ENCODE results near the gene CCDC92. TPM values are rescaled to one million over a fixed set of nuclear protein-coding genes. Genes with fewer than 3 reads are reported as not detected.

The CCDC92 gene
- total RNA-seq, 1 experiment from 2014 or later: 16.8 TPM

DNA sequence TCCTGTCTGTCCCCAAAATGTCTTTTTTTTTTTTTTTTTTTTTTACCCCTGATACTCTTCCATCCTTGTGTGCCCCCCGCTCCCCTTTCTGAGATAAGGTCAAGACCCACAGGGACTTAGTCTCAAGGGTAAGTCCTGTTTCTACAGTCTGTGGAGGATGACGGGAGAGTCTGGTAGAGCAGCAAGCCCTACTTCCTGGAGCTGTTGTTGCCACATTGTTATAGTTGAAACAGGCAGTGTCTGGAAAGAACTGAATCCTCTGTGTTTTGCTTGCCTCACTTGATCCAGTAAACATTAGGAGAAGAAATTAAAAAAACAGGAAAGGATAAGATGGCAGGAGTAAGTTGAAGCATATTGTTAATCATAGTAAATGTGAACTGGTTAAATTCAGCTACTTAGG lies 45.9 kb upstream of the CCDC92 start:
- DNase-seq: no peak
- no peaks in the 10 kb centered on the region for H3K27me3 Mint-ChIP-seq (ENCODE audit: insufficient read depth, unreplicated experiment)
- no peaks in the 10 kb centered on the region for H3K9me3 Mint-ChIP-seq (ENCODE audit: unreplicated experiment)
- H3K36me3 Mint-ChIP-seq (ENCODE audit: insufficient read depth, unreplicated experiment): peaks cover 19% of the 10 kb centered on the region
- H3K4me1 Mint-ChIP-seq (ENCODE audit: low read depth, unreplicated experiment): no peaks in the 10 kb centered on the region
- H3K27ac Mint-ChIP-seq (ENCODE audit: unreplicated experiment): no peak overlapping the region
- H3K4me3 Mint-ChIP-seq (ENCODE audit: unreplicated experiment): no peak overlapping the region
- ChIA-PET POLR2A (no interaction called here), CTCF (interaction anchor here (0.7 kb wide), 1 partner anchor 28 kb away, joined by 3 read pairs; no protein-coding TSS in a partner anchor)
- Histone ChIP-seq H3K27me3 (replicated peaks; ENCODE audit: control insufficient read depth, insufficient read depth, low read length) (no peaks in the 10 kb centered on the region), H3K4me1 (no peaks in the 10 kb centered on the region), H3K4me3 (ENCODE audit: low read depth, low read length) (no peak overlapping the region), H3K9me3 (no peaks in the 10 kb centered on the region), H3K36me3 (ENCODE audit: control insufficient read depth, insufficient read depth, low read length) (no peaks in the 10 kb centered on the region; the same call in 1 of the 2 replicates)
- intact Hi-C loops (cut with micrococcal nuclease; ENCODE audit: unreplicated experiment): no loop called here
- no TSS peak for BruUV-seq (replicated peaks)
- TF ChIP-seq, protein P1, sequence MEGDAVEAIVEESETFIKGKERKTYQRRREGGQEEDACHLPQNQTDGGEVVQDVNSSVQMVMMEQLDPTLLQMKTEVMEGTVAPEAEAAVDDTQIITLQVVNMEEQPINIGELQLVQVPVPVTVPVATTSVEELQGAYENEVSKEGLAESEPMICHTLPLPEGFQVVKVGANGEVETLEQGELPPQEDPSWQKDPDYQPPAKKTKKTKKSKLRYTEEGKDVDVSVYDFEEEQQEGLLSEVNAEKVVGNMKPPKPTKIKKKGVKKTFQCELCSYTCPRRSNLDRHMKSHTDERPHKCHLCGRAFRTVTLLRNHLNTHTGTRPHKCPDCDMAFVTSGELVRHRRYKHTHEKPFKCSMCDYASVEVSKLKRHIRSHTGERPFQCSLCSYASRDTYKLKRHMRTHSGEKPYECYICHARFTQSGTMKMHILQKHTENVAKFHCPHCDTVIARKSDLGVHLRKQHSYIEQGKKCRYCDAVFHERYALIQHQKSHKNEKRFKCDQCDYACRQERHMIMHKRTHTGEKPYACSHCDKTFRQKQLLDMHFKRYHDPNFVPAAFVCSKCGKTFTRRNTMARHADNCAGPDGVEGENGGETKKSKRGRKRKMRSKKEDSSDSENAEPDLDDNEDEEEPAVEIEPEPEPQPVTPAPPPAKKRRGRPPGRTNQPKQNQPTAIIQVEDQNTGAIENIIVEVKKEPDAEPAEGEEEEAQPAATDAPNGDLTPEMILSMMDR (IDR thresholded peaks at IDR 0.05; ENCODE audit: insufficient read depth in 1 of 2, low read depth in 1 of 2, low read length in 1 of 2, severe bottlenecking in 1 of 2, unreplicated experiment in 1 of 2): no peak

GRCh38 chr12:124017064-124017463 lies 44.4 kb upstream of the CCDC92 start:
- H3K27me3 ChIP-seq (replicated peaks; ENCODE audit: control insufficient read depth, insufficient read depth, low read length): no peaks in the 10 kb centered on the region
- Mint-ChIP-seq H3K4me3 (ENCODE audit: unreplicated experiment) (no peak overlapping the region), H3K36me3 (ENCODE audit: insufficient read depth, unreplicated experiment) (peaks cover 30% of the 10 kb centered on the region), H3K9me3 (ENCODE audit: unreplicated experiment) (no peaks in the 10 kb centered on the region), H3K27me3 (ENCODE audit: insufficient read depth, unreplicated experiment) (no peaks in the 10 kb centered on the region), H3K27ac (ENCODE audit: unreplicated experiment) (no peak overlapping the region), H3K4me1 (ENCODE audit: low read depth, unreplicated experiment) (no peaks in the 10 kb centered on the region)
- POLR2A ChIA-PET: no interaction called here
- intact Hi-C loops (cut with micrococcal nuclease; ENCODE audit: unreplicated experiment): no loop called here
- H3K4me1 ChIP-seq: no peaks in the 10 kb centered on the region
- CTCF ChIA-PET: interaction anchor here (0.5 to 1.0 kb wide), 2 partner anchors 15 to 755 kb away, joined by 3 to 7 read pairs; no protein-coding TSS in a partner anchor
- DNase-seq: no peak
- peaks cover 2% of the 10 kb centered on the region; the same call in 1 of the 2 replicates for H3K36me3 ChIP-seq (ENCODE audit: control insufficient read depth, insufficient read depth, low read length)
- TF ChIP-seq, protein P1 (IDR thresholded peaks at IDR 0.05; ENCODE audit: insufficient read depth in 1 of 2, low read depth in 1 of 2, low read length in 1 of 2, severe bottlenecking in 1 of 2, unreplicated experiment in 1 of 2): no peak
- BruUV-seq (replicated peaks): no TSS peak
- H3K9me3 ChIP-seq: no peaks in the 10 kb centered on the region
- H3K4me3 ChIP-seq (ENCODE audit: low read depth, low read length): no peak overlapping the region

DNA sequence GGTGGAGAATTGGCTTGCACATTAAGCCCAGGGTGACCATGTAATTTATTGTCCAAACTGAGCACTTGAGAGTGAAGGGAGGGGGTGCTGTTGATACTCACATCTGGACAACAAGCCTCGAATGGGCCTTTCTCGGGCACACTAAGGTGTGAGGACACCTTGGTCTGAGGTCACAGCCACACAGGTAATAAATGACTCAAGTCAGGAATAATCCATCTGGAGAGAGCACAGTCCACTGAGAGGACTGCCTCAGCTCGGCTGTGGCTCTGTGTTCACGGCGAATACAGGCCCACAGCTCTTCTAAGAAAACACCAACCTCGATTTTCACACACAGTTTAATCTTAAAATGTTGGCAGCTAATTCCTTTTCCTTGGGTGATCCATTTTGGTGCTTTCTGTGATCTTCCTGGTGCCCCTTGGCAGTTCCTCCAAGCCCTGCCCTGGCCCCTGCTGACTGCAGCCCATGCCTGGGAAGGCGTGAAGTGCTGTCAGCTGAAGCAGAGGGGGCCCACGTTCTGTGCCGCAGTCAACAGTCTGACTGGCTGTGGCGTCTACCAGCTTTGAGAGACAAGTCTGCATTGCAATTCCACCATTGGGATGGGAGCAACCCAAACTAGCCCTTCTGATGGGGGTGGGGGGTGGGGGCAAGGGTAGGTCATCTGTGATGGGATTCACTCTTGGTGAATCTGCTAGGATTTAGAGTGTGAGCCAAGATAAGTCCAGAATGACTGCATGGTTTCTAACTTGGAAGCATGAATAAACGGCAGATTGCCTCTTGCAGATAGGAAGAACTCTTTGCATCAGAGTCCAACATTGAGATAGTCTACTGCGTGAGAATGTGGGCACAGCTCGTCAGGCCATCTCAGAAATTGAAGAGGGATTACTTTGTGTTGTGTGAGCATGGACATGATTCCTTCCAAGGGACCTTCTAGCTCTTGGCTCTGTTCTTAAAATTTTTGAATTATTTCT lies 43.1 kb upstream of the CCDC92 start:
- H3K4me3 Mint-ChIP-seq (ENCODE audit: unreplicated experiment): no peak overlapping the region
- peaks cover 2% of the 10 kb centered on the region; the same call in 1 of the 2 replicates for H3K36me3 ChIP-seq (ENCODE audit: control insufficient read depth, insufficient read depth, low read length)
- no peak overlapping the region for H3K27ac Mint-ChIP-seq (ENCODE audit: unreplicated experiment)
- no peaks in the 10 kb centered on the region for H3K9me3 Mint-ChIP-seq (ENCODE audit: unreplicated experiment)
- no peaks in the 10 kb centered on the region for H3K27me3 ChIP-seq (replicated peaks; ENCODE audit: control insufficient read depth, insufficient read depth, low read length)
- H3K27me3 Mint-ChIP-seq (ENCODE audit: insufficient read depth, unreplicated experiment): no peaks in the 10 kb centered on the region
- no peak for DNase-seq
- peaks cover 39% of the 10 kb centered on the region for H3K36me3 Mint-ChIP-seq (ENCODE audit: insufficient read depth, unreplicated experiment)
- TF ChIP-seq, protein P1 (IDR thresholded peaks at IDR 0.05; ENCODE audit: insufficient read depth in 1 of 2, low read depth in 1 of 2, low read length in 1 of 2, severe bottlenecking in 1 of 2, unreplicated experiment in 1 of 2): no peak
- H3K4me1 ChIP-seq: no peaks in the 10 kb centered on the region
- intact Hi-C loops (cut with micrococcal nuclease; ENCODE audit: unreplicated experiment): no loop called here
- CTCF ChIA-PET: no interaction called here
- no peak overlapping the region for H3K4me3 ChIP-seq (ENCODE audit: low read depth, low read length)
- BruUV-seq (replicated peaks): no TSS peak
- POLR2A ChIA-PET: no interaction called here
- H3K4me1 Mint-ChIP-seq (ENCODE audit: low read depth, unreplicated experiment): no peaks in the 10 kb centered on the region
- H3K9me3 ChIP-seq: no peaks in the 10 kb centered on the region
